Tibial nerve (tissue), 4 donors: ENCODE data around the gene NEURL3.

ENCODE experiments used
- EP300 ChIP-seq, 2 donors: sonication (generic); formaldehyde crosslinking; IDR thresholded peaks; one replicate each; pipeline ENCODE4 v1.6.1; 2017; ENCODE audit warnings: antibody characterized with exemption in 2 of 2, mild to moderate bottlenecking in 1 of 2
- POLR2A ChIP-seq, 2 donors: fragments of 450-650 bp; IDR thresholded peaks; one replicate each; pipeline ENCODE4 v1.6.1; 2017; ENCODE audit warnings: antibody characterized with exemption in 2 of 2, mild to moderate bottlenecking in 2 of 2, moderate library complexity in 2 of 2
- TF ChIP-seq, protein P1 (sequence below), 5 experiments: fragments of 200-600 bp in 3 of 5; fragments of 450-650 bp in 2 of 5; sonication (generic) in 3 of 5; IDR thresholded peaks; one replicate each; pipeline ENCODE4 v1.5.1; 2016 to 2019; ENCODE audit warnings: antibody characterized with exemption in 5 of 5, mild to moderate bottlenecking in 3 of 5, moderate library complexity in 2 of 5

DNA sequence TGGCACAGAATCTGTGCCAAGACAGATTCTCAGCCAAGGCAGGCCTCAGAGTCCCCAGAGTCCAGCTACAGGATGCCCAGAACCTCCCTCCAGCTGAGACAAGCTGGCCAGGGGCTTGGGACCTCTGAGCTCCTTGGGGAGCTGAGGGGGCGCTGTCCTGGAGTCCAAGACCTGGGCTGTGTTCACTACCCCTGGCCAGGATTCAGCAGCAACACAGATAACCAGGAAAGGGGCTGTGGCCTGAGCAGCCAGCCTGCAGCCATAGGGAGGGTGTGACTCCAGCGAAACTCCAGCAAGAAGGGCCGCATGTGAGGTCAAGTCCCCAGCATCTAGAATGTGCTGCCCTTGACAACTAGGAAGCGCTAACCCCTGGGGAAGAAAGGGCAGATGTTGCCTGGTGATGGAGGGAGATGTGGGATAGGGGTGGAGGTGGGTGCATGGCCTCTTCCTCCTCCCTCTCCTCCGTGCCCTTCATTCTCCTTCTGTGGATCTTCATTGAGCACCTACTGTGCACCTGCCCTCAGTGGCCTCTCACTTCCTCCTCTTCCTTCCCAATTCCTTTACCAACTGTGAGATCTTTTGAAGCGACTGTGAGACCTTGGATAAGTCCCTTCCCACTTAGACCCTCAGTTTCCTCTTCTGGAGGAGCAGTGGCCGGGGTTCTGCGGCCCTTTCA, 23.7 kb upstream of the NEURL3 start:
- TF ChIP-seq, protein P1, sequence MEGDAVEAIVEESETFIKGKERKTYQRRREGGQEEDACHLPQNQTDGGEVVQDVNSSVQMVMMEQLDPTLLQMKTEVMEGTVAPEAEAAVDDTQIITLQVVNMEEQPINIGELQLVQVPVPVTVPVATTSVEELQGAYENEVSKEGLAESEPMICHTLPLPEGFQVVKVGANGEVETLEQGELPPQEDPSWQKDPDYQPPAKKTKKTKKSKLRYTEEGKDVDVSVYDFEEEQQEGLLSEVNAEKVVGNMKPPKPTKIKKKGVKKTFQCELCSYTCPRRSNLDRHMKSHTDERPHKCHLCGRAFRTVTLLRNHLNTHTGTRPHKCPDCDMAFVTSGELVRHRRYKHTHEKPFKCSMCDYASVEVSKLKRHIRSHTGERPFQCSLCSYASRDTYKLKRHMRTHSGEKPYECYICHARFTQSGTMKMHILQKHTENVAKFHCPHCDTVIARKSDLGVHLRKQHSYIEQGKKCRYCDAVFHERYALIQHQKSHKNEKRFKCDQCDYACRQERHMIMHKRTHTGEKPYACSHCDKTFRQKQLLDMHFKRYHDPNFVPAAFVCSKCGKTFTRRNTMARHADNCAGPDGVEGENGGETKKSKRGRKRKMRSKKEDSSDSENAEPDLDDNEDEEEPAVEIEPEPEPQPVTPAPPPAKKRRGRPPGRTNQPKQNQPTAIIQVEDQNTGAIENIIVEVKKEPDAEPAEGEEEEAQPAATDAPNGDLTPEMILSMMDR (IDR thresholded peaks at IDR 0.05), result no peak
- TF ChIP-seq POLR2A (IDR thresholded peaks at IDR 0.05) (no peak), EP300 (IDR thresholded peaks at IDR 0.05) (no peak)
